ENCODE data around the gene WAPL. TPM values are rescaled to one million over a fixed set of nuclear protein-coding genes. Genes with fewer than 3 reads are reported as not detected.

The WAPL gene
- total and polyA plus RNA-seq, 2 of the 13 experiments (the other 11 are each of a cell fraction or from before 2014, with no cell fraction given), result 13.2 to 43.5 TPM

- TF ChIP-seq ZNF142 (CRISPR knock-in tag; IDR thresholded peaks at IDR 0.05) (no peak), ZNF800 (CRISPR knock-in tag; IDR thresholded peaks at IDR 0.05) (0 out of 2 replicates have a peak, but pooled peaks have one; percentile 43), ZNF75D (CRISPR knock-in tag; IDR thresholded peaks at IDR 0.05; ENCODE audit: borderline replicate concordance) (peak; percentile 40; the same call in 1 of the 2 replicates), ZNF678 (CRISPR knock-in tag; IDR thresholded peaks at IDR 0.05) (0 out of 2 replicates have a peak, but pooled peaks have one; percentile 92), ZNF670 (CRISPR knock-in tag; IDR thresholded peaks at IDR 0.05; ENCODE audit: borderline replicate concordance) (0 out of 2 replicates have a peak, but pooled peaks have one; percentile 54), ZNF280B (CRISPR knock-in tag; IDR thresholded peaks at IDR 0.05; ENCODE audit: borderline replicate concordance) (peak; percentile 48; the same call in 1 of the 2 replicates), UBTF (CRISPR knock-in tag; IDR thresholded peaks at IDR 0.05) (peak; percentile 16; the same call in 1 of the 2 replicates), PREB (CRISPR knock-in tag; IDR thresholded peaks at IDR 0.05) (no peak), FOXO4 (CRISPR knock-in tag; conservative IDR thresholded peaks at IDR 0.05) (0 out of 2 replicates have a peak, but pooled peaks have one; percentile 81), ZNF776 (CRISPR knock-in tag; IDR thresholded peaks at IDR 0.05) (0 out of 2 replicates have a peak, but pooled peaks have one; percentile 56), ZNF747 (CRISPR knock-in tag; IDR thresholded peaks at IDR 0.05; ENCODE audit: borderline replicate concordance) (no peak; the same call in 1 of the 2 replicates)
Measured at GRCh38 chr10:86400705-86401587, 120.6 kb downstream of the WAPL start (continued).
